Dendritic cell treated with granulocyte-macrophage colony-stimulating factor and Interleukin-4, amounts not matched to agents 40 ng/mL and 50 ng/mL, for 4 days (primary cell): ENCODE data around the gene ANKRD11.

Source experiments
- H3K27ac Mint-ChIP-seq: one replicate; pipeline ENCODE4 v1.8.0; 2022; ENCODE audit warnings: mild to moderate bottlenecking, mixed read lengths
- H3K27me3 Mint-ChIP-seq: one replicate; pipeline ENCODE4 v1.8.0; 2022; ENCODE audit warnings: mild to moderate bottlenecking, mixed read lengths
- H3K36me3 Mint-ChIP-seq: one replicate; pipeline ENCODE4 v1.8.0; 2022; ENCODE audit warnings: low read depth, mixed read lengths
- H3K4me1 Mint-ChIP-seq: one replicate; pipeline ENCODE4 v1.8.0; 2022; ENCODE audit warnings: low read depth, mixed read lengths
- H3K4me3 Mint-ChIP-seq: one replicate; pipeline ENCODE4 v1.8.0; 2022; ENCODE audit warnings: mild to moderate bottlenecking, moderate library complexity, mixed read lengths
- H3K9me3 Mint-ChIP-seq: one replicate; pipeline ENCODE4 v1.8.0; 2022; ENCODE audit warnings: mixed read lengths
- intact Hi-C: fragments of 100-400 bp; cut with micrococcal nuclease; formaldehyde crosslinking; loops from one replicate; pipeline ENCODE4 v1.15.0; 2022

Gene ANKRD11

GRCh38 chr16:89417352-89417751, 73.0 kb downstream of the ANKRD11 start:
- Mint-ChIP-seq H3K27ac (no peak overlapping the region), H3K9me3 (no peaks in the 10 kb centered on the region), H3K4me3 (no peak overlapping the region), H3K27me3 (no peaks in the 10 kb centered on the region), H3K36me3 (peaks cover 54% of the 10 kb centered on the region), H3K4me1 (peaks cover 51% of the 10 kb centered on the region)
- intact Hi-C loops = no loop called here

GRCh38 chr16:89413811-89414585, 76.4 kb downstream of the ANKRD11 start:
- Mint-ChIP-seq H3K4me3 (no peak overlapping the region), H3K27ac (no peak overlapping the region), H3K36me3 (peaks cover 35% of the 10 kb centered on the region), H3K9me3 (no peaks in the 10 kb centered on the region), H3K27me3 (no peaks in the 10 kb centered on the region), H3K4me1 (peaks cover 71% of the 10 kb centered on the region)
- intact Hi-C loops = no loop called here

- Mint-ChIP-seq H3K4me1 (peaks cover 78% of the 10 kb centered on the region), H3K4me3 (no peak overlapping the region), H3K27me3 (no peaks in the 10 kb centered on the region)
These were observed 77.5 kb downstream of the ANKRD11 start for GRCh38 chr16:89412811-89413210.

GRCh38 chr16:89411335-89411850, 79.0 kb downstream of the ANKRD11 start:
- H3K9me3 Mint-ChIP-seq = no peaks in the 10 kb centered on the region
- peak overlapping the region; percentile 70 for H3K27ac Mint-ChIP-seq
- intact Hi-C loops = no loop called here
- H3K4me3 Mint-ChIP-seq = no peak overlapping the region
- peaks cover 16% of the 10 kb centered on the region for H3K36me3 Mint-ChIP-seq
- peaks cover 87% of the 10 kb centered on the region for H3K4me1 Mint-ChIP-seq
- no peaks in the 10 kb centered on the region for H3K27me3 Mint-ChIP-seq

More at GRCh38 chr16:89412811-89413210, 77.5 kb downstream of the ANKRD11 start:
- intact Hi-C loops = no loop called here
- Mint-ChIP-seq H3K27ac (no peak overlapping the region), H3K36me3 (peaks cover 27% of the 10 kb centered on the region), H3K9me3 (no peaks in the 10 kb centered on the region)

GRCh38 chr16:89410794-89411309, 79.5 kb downstream of the ANKRD11 start:
- Mint-ChIP-seq H3K9me3 (no peaks in the 10 kb centered on the region), H3K4me1 (peaks cover 90% of the 10 kb centered on the region), H3K4me3 (no peak overlapping the region), H3K27me3 (no peaks in the 10 kb centered on the region), H3K27ac (peak overlapping the region; percentile 70), H3K36me3 (peaks cover 20% of the 10 kb centered on the region)
- intact Hi-C loops = no loop called here

- Mint-ChIP-seq H3K9me3 (no peaks in the 10 kb centered on the region), H3K4me1 (peaks cover 86% of the 10 kb centered on the region), H3K4me3 (no peak overlapping the region)
These were observed 80.0 kb downstream of the ANKRD11 start for GRCh38 chr16:89410322-89410721.

GRCh38 chr16:89409161-89409711, 81.1 kb downstream of the ANKRD11 start:
- Mint-ChIP-seq H3K4me1 (peaks cover 85% of the 10 kb centered on the region), H3K4me3 (no peak overlapping the region), H3K27me3 (no peaks in the 10 kb centered on the region), H3K9me3 (no peaks in the 10 kb centered on the region), H3K36me3 (peaks cover 18% of the 10 kb centered on the region), H3K27ac (no peak overlapping the region)
- intact Hi-C loops = loop anchor here (10.0 kb wide), 2 partner anchors 46 to 64 kb away; no protein-coding TSS in a partner anchor

More at GRCh38 chr16:89410322-89410721, 80.0 kb downstream of the ANKRD11 start:
- peaks cover 20% of the 10 kb centered on the region for H3K36me3 Mint-ChIP-seq
- intact Hi-C loops = no loop called here
- peak overlapping the region; percentile 70 for H3K27ac Mint-ChIP-seq
- no peaks in the 10 kb centered on the region for H3K27me3 Mint-ChIP-seq

- Mint-ChIP-seq H3K4me1 (peaks cover 85% of the 10 kb centered on the region), H3K27ac (peak overlapping the region; percentile 26), H3K4me3 (no peak overlapping the region), H3K36me3 (peaks cover 23% of the 10 kb centered on the region), H3K27me3 (no peaks in the 10 kb centered on the region), H3K9me3 (no peaks in the 10 kb centered on the region)
- intact Hi-C loops = loop anchor here (10.0 kb wide), 2 partner anchors 46 to 64 kb away; no protein-coding TSS in a partner anchor
These were observed 82.0 kb downstream of the ANKRD11 start for GRCh38 chr16:89408315-89408714.

- H3K36me3 Mint-ChIP-seq = peaks cover 26% of the 10 kb centered on the region
These were observed 82.4 kb downstream of the ANKRD11 start for GRCh38 chr16:89407925-89408300.

GRCh38 chr16:89407282-89407924, 83.0 kb downstream of the ANKRD11 start:
- peak overlapping the region; percentile 43 for H3K4me3 Mint-ChIP-seq
- intact Hi-C loops = loop anchor here (10.0 kb wide), 2 partner anchors 47 to 63 kb away; no protein-coding TSS in a partner anchor
- H3K27me3 Mint-ChIP-seq = no peaks in the 10 kb centered on the region
- H3K4me1 Mint-ChIP-seq = peaks cover 85% of the 10 kb centered on the region
- peaks cover 26% of the 10 kb centered on the region for H3K36me3 Mint-ChIP-seq
- no peaks in the 10 kb centered on the region for H3K9me3 Mint-ChIP-seq
- peak overlapping the region; percentile 26 for H3K27ac Mint-ChIP-seq

More at GRCh38 chr16:89407925-89408300, 82.4 kb downstream of the ANKRD11 start:
- Mint-ChIP-seq H3K4me1 (peaks cover 85% of the 10 kb centered on the region), H3K27me3 (no peaks in the 10 kb centered on the region), H3K27ac (peak overlapping the region; percentile 26), H3K4me3 (peak overlapping the region; percentile 43), H3K9me3 (no peaks in the 10 kb centered on the region)
- intact Hi-C loops = loop anchor here (10.0 kb wide), 2 partner anchors 47 to 63 kb away; no protein-coding TSS in a partner anchor

- Mint-ChIP-seq H3K9me3 (no peaks in the 10 kb centered on the region), H3K36me3 (peaks cover 29% of the 10 kb centered on the region), H3K4me1 (peaks cover 81% of the 10 kb centered on the region), H3K27ac (peak overlapping the region; percentile 26), H3K27me3 (no peaks in the 10 kb centered on the region), H3K4me3 (no peak overlapping the region)
- intact Hi-C loops = loop anchor here (10.0 kb wide), 2 partner anchors 48 to 62 kb away; no protein-coding TSS in a partner anchor
These were observed 84.0 kb downstream of the ANKRD11 start for GRCh38 chr16:89406277-89406888.

- Mint-ChIP-seq H3K36me3 (peaks cover 32% of the 10 kb centered on the region), H3K9me3 (no peaks in the 10 kb centered on the region), H3K27ac (no peak overlapping the region), H3K4me3 (no peak overlapping the region), H3K4me1 (peaks cover 65% of the 10 kb centered on the region), H3K27me3 (no peaks in the 10 kb centered on the region)
- intact Hi-C loops = loop anchor here (10.0 kb wide), 2 partner anchors 50 to 60 kb away; no protein-coding TSS in a partner anchor
These were observed 85.8 kb downstream of the ANKRD11 start for GRCh38 chr16:89404561-89404960.

GRCh38 chr16:89402962-89403361, 87.4 kb downstream of the ANKRD11 start:
- intact Hi-C loops = loop anchor here (10.0 kb wide), 2 partner anchors 52 to 58 kb away; no protein-coding TSS in a partner anchor
- peaks cover 41% of the 10 kb centered on the region for H3K36me3 Mint-ChIP-seq
- no peak overlapping the region for H3K27ac Mint-ChIP-seq
- H3K27me3 Mint-ChIP-seq = no peaks in the 10 kb centered on the region
- no peaks in the 10 kb centered on the region for H3K9me3 Mint-ChIP-seq
- H3K4me3 Mint-ChIP-seq = no peak overlapping the region
- peaks cover 57% of the 10 kb centered on the region for H3K4me1 Mint-ChIP-seq
